ENCODE measurements around the gene SOCS4. TPM values are rescaled to one million over a fixed set of nuclear protein-coding genes. Genes with fewer than 3 reads are reported as not detected.

Gene SOCS4
- 7.7 to 10.5 TPM (median 8.8 TPM) in 5 replicates for total RNA-seq (2022; extraction: Qiagen RNA extraction)

GRCh38 chr14:55026793-55027561 is at the start of gene SOCS4, which contains the start of gene WDHD1:
Gene SOCS4, plus strand, starts transcription at chr14:55027236. Its CDS starts 15,806 bp downstream, at chr14:55043042.
Gene WDHD1, minus strand, starts transcription at chr14:55027099. Its CDS starts 312 bp downstream, at chr14:55026787.

GRCh38 chr14:55051423-55052268 is 24.6 kb downstream of the SOCS4 start, which contains the start of gene MAPK1IP1L:
Gene MAPK1IP1L, plus strand, starts transcription at chr14:55051647. Its CDS starts 10,037 bp downstream, at chr14:55061684.

Other genes with a start within 250 kb of the SOCS4 start
- 3.2 to 4.7 TPM (median 4.2 TPM) in 5 replicates for gene GCH1, start 124.4 kb upstream of the SOCS4 start, total RNA-seq (2022; extraction: Qiagen RNA extraction)
- 8.1 to 12.5 TPM (median 11.5 TPM) in 5 replicates for gene WDHD1, start 137 bp upstream of the SOCS4 start, total RNA-seq (2022; extraction: Qiagen RNA extraction)
- 96.6 to 117 TPM (median 102 TPM) in 5 replicates for gene MAPK1IP1L, start 24.4 kb downstream of the SOCS4 start, total RNA-seq (2022; extraction: Qiagen RNA extraction)
- 163 to 181 TPM (median 169 TPM) in 5 replicates for gene LGALS3, start 102.0 kb downstream of the SOCS4 start, total RNA-seq (2022; extraction: Qiagen RNA extraction)
- 24.7 to 33.0 TPM (median 30.9 TPM) in 5 replicates for gene DLGAP5, start 164.3 kb downstream of the SOCS4 start, total RNA-seq (2022; extraction: Qiagen RNA extraction)
- 11.0 to 15.9 TPM (median 15.1 TPM) in 5 replicates for gene FBXO34, start 244.2 kb downstream of the SOCS4 start, total RNA-seq (2022; extraction: Qiagen RNA extraction)

All from A549 treated with Mapracorat at 1 μM for 4 hours (cell line).